DMS114 treated with DMSO at 0.1 percent for 48 hours (cell line): ENCODE results near the gene CIP2A.
A peak's percentile ranks its signal among the peaks of the same experiment; 100 is the strongest.
"Not testable (repeated sequence)": the region's sequence is repeated elsewhere in the genome, so short reads cannot be mapped to it uniquely, and the experiment has no call there.

Experiments
- DNase-seq: peaks from one replicate; lab custom pipeline; 2025; ENCODE audit not compliant: unreplicated experiment; lab: John Stamatoyannopoulos, UW

The CIP2A gene

GRCh38 chr3:108589081-108589997, at the start of gene CIP2A, which contains the start of gene DZIP3:
TSS of gene CIP2A (minus strand) at chr3:108589438. CDS start at chr3:108589375, 63 bp downstream.
TSS of gene DZIP3 (plus strand) at chr3:108589722. CDS start at chr3:108605407, 15,685 bp downstream.
- DNase-seq, result peak; percentile 75

- no peak for DNase-seq
Observed at GRCh38 chr3:108629974-108630373, 40.7 kb upstream of the CIP2A start.

GRCh38 chr3:108623504-108623903, 34.3 kb upstream of the CIP2A start:
- no peak for DNase-seq

GRCh38 chr3:108620250-108620649, 31.0 kb upstream of the CIP2A start:
- DNase-seq, result no peak

- DNase-seq, result not testable (repeated sequence)
Observed at GRCh38 chr3:108616090-108616489, 26.9 kb upstream of the CIP2A start.

- no peak for DNase-seq
Observed at GRCh38 chr3:108610651-108611050, 21.4 kb upstream of the CIP2A start.

- DNase-seq, result no peak
Observed at GRCh38 chr3:108608750-108609149, 19.5 kb upstream of the CIP2A start.

- no peak for DNase-seq
Observed at GRCh38 chr3:108605491-108605890, 16.3 kb upstream of the CIP2A start.

- no peak for DNase-seq
Observed at GRCh38 chr3:108605028-108605427, 15.8 kb upstream of the CIP2A start.

- DNase-seq, result no peak
Observed at GRCh38 chr3:108603691-108604090, 14.5 kb upstream of the CIP2A start.

GRCh38 chr3:108602935-108603294, 13.7 kb upstream of the CIP2A start:
- DNase-seq, result no peak

GRCh38 chr3:108602249-108602934, 13.2 kb upstream of the CIP2A start:
- no peak for DNase-seq

- no peak for DNase-seq
Observed at GRCh38 chr3:108599677-108600409, 10.6 kb upstream of the CIP2A start.

GRCh38 chr3:108598375-108598774, 9.1 kb upstream of the CIP2A start:
- no peak for DNase-seq

GRCh38 chr3:108595321-108595720, 6.1 kb upstream of the CIP2A start:
- DNase-seq, result no peak

GRCh38 chr3:108590460-108590859, 1.2 kb upstream of the CIP2A start:
- no peak for DNase-seq

- no peak for DNase-seq
Observed at GRCh38 chr3:108589998-108590323, 723 bp upstream of the CIP2A start.

- DNase-seq, result no peak
Observed at GRCh38 chr3:108588601-108589000, 637 bp downstream of the CIP2A start.

- DNase-seq, result no peak
Observed at GRCh38 chr3:108578064-108578463, 11.2 kb downstream of the CIP2A start.

- no peak for DNase-seq
Observed at GRCh38 chr3:108569336-108569735, 19.9 kb downstream of the CIP2A start.

- no peak for DNase-seq
Observed at GRCh38 chr3:108566599-108566998, 22.6 kb downstream of the CIP2A start.

GRCh38 chr3:108565506-108565905, 23.7 kb downstream of the CIP2A start:
- DNase-seq, result no peak
